Measurements from ENCODE around the gene COL20A1. TPM values are rescaled to one million over a fixed set of nuclear protein-coding genes. Genes with fewer than 3 reads are reported as not detected.

COL20A1 gene
- polyA plus RNA-seq, 2 of the 4 experiments (the other 2 are of a cell fraction), result 0.21 to 0.93 TPM

- Histone ChIP-seq H3K4me2 (no peak overlapping the region), H3K27ac (no peak overlapping the region), H3K4me1 (0 out of 3 replicates have a peak, but pooled peaks cover 4% of the 10 kb centered on the region), H3K9me3 (no peaks in the 10 kb centered on the region), H3K4me3 (no peak overlapping the region)
- CTCF ChIA-PET, result interaction anchor here (0.6 to 4.8 kb wide), 4 partner anchors 22 to 175 kb away, joined by 3 to 21 read pairs (median 7); no protein-coding TSS in a partner anchor
- DNase-seq (ENCODE audit: low read depth in 1 of 2, low spot score in 1 of 2) (no peak), FAIRE-seq (no peak), ATAC-seq (no peak)
- 87% methylated on average over 25 of the region's 42 CpGs for WGBS (ENCODE audit: missing lambda C conversion rate)
- TF ChIP-seq HMGXB4 (CRISPR knock-in tag; IDR thresholded peaks at IDR 0.05; ENCODE audit: borderline replicate concordance) (no peak), RCOR1 (IDR thresholded peaks at IDR 0.05; ENCODE audit: low read depth, low read length) (no peak), ZC3H11A (IDR thresholded peaks at IDR 0.05) (no peak), TP53 (CRISPR knock-in tag; IDR thresholded peaks at IDR 0.05) (no peak), SMC3 (IDR thresholded peaks at IDR 0.05) (no peak), RFX5 (IDR thresholded peaks at IDR 0.05) (no peak), FOSB (CRISPR knock-in tag; IDR thresholded peaks at IDR 0.05) (no peak), RAD21 (conservative IDR thresholded peaks at IDR 0.05 in 1 of 2, IDR thresholded peaks at IDR 0.05 in 1 of 2) (no peak), RARB (CRISPR knock-in tag; IDR thresholded peaks at IDR 0.05) (no peak), JUN (IDR thresholded peaks at IDR 0.05) (no peak), PHF8 (IDR thresholded peaks at IDR 0.05; ENCODE audit: borderline replicate concordance, low read depth) (no peak), NFE2L2 (conservative IDR thresholded peaks at IDR 0.05; ENCODE audit: low read length) (no peak), MAFK (IDR thresholded peaks at IDR 0.05; ENCODE audit: partially characterized antibody) (no peak), CBX2 (IDR thresholded peaks at IDR 0.05; ENCODE audit: borderline replicate concordance, low read depth) (no peak), ELK1 (IDR thresholded peaks at IDR 0.05; ENCODE audit: low read depth, low read length) (no peak), ZFP36 (IDR thresholded peaks at IDR 0.05; ENCODE audit: borderline replicate concordance, partially characterized antibody) (no peak), ATOH8 (CRISPR knock-in tag; IDR thresholded peaks at IDR 0.05; ENCODE audit: low read depth) (no peak)
- TF ChIP-seq, protein P1, sequence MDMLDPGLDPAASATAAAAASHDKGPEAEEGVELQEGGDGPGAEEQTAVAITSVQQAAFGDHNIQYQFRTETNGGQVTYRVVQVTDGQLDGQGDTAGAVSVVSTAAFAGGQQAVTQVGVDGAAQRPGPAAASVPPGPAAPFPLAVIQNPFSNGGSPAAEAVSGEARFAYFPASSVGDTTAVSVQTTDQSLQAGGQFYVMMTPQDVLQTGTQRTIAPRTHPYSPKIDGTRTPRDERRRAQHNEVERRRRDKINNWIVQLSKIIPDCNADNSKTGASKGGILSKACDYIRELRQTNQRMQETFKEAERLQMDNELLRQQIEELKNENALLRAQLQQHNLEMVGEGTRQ (IDR thresholded peaks at IDR 0.05), result no peak
- POLR2A ChIA-PET, result no interaction called here
Observed at GRCh38 chr20:63359164-63359934, 66.4 kb downstream of the COL20A1 start.

- no peaks in the 10 kb centered on the region for H3K9me3 ChIP-seq
- H3K4me3 ChIP-seq, result peak overlapping the region; percentile 36; the same call in 1 of the 3 replicates
- no peak for ATAC-seq
- TF ChIP-seq KDM1A (IDR thresholded peaks at IDR 0.05; ENCODE audit: low read depth) (no peak), REST (IDR thresholded peaks at IDR 0.05) (no peak), FOSL2 (IDR thresholded peaks at IDR 0.05) (no peak), FOSL2 (CRISPR knock-in tag; IDR thresholded peaks at IDR 0.05) (no peak), SREBF2 (IDR thresholded peaks at IDR 0.05) (no peak), BHLHE40 (IDR thresholded peaks at IDR 0.05; ENCODE audit: low read depth, low read length) (no peak), HDAC2 (IDR thresholded peaks at IDR 0.05) (no peak)
- no peak overlapping the region; a peak in 1 of 6 replicates for H3K27ac ChIP-seq
- 0 out of 3 replicates have a peak, but pooled peaks cover 4% of the 10 kb centered on the region for H3K4me1 ChIP-seq
- 55% methylated on average over 29 of the region's 38 CpGs for WGBS (ENCODE audit: missing lambda C conversion rate)
- POLR2A ChIA-PET, result no interaction called here
- peak overlapping the region; percentile 82 for H3K4me2 ChIP-seq
- no peak for FAIRE-seq
- DNase-seq (ENCODE audit: low read depth in 1 of 2, low spot score in 1 of 2), result no peak
- CTCF ChIA-PET, result interaction anchor here (0.9 to 4.8 kb wide), 3 partner anchors 22 to 51 kb away, joined by 3 to 21 read pairs (median 11); no protein-coding TSS in a partner anchor
Observed at GRCh38 chr20:63359937-63360849, 67.2 kb downstream of the COL20A1 start.

Data from A549 (cell line).